Measurements from ENCODE around the gene RFX4.
"Not testable (repeated sequence)": the region's sequence is repeated elsewhere in the genome, so short reads cannot be mapped to it uniquely, and the experiment has no call there.

DNA sequence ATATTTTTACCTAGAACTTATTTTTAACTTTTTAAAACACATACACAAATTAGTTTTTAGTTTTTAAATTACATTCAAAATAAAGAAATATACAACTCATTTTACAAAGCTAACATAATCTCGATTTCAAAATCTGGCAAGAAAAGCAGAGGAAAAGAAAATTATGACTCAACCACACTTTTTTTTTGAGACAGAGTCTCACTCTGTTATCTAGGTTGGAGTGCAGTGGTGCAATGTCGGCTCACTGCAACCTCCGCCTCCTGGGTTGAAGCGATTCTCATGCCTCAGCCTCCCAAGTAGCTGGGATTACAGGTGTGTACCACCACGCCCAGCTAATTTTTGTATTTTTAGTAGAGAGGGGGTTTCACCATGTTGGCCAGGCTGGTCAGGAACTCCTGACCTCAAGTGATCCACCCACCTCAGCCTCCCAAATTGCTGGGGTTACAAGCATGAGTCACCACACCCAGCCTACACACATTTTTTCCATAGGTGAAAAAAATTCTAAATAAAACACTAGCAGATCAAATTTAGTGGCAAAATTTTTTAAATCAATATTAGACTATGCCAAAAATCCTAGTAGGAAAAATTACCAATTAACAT is 143.9 kb downstream of the RFX4 start:
- TF ChIP-seq, protein P1, sequence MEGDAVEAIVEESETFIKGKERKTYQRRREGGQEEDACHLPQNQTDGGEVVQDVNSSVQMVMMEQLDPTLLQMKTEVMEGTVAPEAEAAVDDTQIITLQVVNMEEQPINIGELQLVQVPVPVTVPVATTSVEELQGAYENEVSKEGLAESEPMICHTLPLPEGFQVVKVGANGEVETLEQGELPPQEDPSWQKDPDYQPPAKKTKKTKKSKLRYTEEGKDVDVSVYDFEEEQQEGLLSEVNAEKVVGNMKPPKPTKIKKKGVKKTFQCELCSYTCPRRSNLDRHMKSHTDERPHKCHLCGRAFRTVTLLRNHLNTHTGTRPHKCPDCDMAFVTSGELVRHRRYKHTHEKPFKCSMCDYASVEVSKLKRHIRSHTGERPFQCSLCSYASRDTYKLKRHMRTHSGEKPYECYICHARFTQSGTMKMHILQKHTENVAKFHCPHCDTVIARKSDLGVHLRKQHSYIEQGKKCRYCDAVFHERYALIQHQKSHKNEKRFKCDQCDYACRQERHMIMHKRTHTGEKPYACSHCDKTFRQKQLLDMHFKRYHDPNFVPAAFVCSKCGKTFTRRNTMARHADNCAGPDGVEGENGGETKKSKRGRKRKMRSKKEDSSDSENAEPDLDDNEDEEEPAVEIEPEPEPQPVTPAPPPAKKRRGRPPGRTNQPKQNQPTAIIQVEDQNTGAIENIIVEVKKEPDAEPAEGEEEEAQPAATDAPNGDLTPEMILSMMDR (IDR thresholded peaks at IDR 0.05) = not testable (repeated sequence)
- not testable (repeated sequence) for TF ChIP-seq POLR2A, POLR2AphosphoS5 (IDR thresholded peaks at IDR 0.05)

Data from upper lobe of left lung (tissue), 4 donors.